ENCODE data around the gene TBCB. TPM values are rescaled to one million over a fixed set of nuclear protein-coding genes. Genes with fewer than 3 reads are reported as not detected.

TBCB gene
- total and polyA plus RNA-seq, 2 donors (not counting 3 experiments of a cell fraction or from before 2014, with no cell fraction given): 178 to 363 TPM

DNA sequence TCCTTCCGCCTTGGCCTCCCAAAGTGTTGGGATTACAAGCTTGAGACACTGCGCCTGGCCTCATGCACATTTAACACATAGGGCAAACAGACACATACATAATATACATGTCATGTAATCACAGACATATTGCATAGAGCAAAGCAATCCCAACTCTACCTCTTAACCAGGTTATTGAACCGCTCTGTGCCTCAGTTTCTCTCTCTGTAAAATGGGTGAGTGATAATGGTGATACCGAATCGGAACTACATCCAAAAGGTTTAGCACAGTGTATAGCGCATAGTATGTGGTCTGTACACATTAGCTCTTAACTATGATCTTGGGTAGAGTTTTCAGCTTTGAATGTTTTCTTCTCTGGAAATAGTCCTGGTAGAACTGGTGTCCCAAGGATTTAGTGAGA lies 29.4 kb downstream of the TBCB start:
- dilution Hi-C loops (cut with MboI; ENCODE audit: extremely low pct_ligation_motif_present, low sequenced_read_pairs) (no loop called here), intact Hi-C loops (cut with micrococcal nuclease) (no loop called here)
- Histone ChIP-seq H3K9me3 (replicated peaks; ENCODE audit: control insufficient read depth, insufficient read depth, low read length) (no peaks in the 10 kb centered on the region), H3K9ac (replicated peaks; ENCODE audit: extremely low read depth, insufficient read depth, low read length) (no peak overlapping the region), H3K36me3 (ENCODE audit: control insufficient read depth in 2 of 2, extremely low read depth in 1 of 2, insufficient read depth in 2 of 2, low read length in 2 of 2) (peaks cover 18 to 45% of the 10 kb centered on the region in 2 experiments), H3K9me1 (replicated peaks; ENCODE audit: control insufficient read depth, extremely low read depth, insufficient read depth, low read length) (no peaks in the 10 kb centered on the region), H3K27ac (ENCODE audit: insufficient read depth, low read depth, low read length) (no peak overlapping the region), H2AFZ (ENCODE audit: low read depth, low read length) (no peak overlapping the region), H4K20me1 (replicated peaks; ENCODE audit: control insufficient read depth, extremely low read depth, insufficient read depth, low read length) (no peaks in the 10 kb centered on the region), H3K27me3 (ENCODE audit: control insufficient read depth in 2 of 2, insufficient read depth in 2 of 2, low read length in 2 of 2) (no peaks in the 10 kb centered on the region), H3K4me3 (replicated peaks in 1 of 3; ENCODE audit: insufficient read depth in 1 of 3, low read depth in 1 of 3, low read length in 3 of 3) (no peak overlapping the region), H3K4me1 (ENCODE audit: control insufficient read depth, extremely low read depth, insufficient read depth, low read length) (peaks cover 7% of the 10 kb centered on the region), H3K4me2 (ENCODE audit: insufficient read depth, low read length) (no peak overlapping the region), H3K79me2 (ENCODE audit: control insufficient read depth, insufficient read depth, low read length) (peaks cover 21% of the 10 kb centered on the region)
- no peak for TF ChIP-seq JUN (IDR thresholded peaks at IDR 0.05; ENCODE audit: borderline replicate concordance, insufficient read depth, insufficient read length, low read depth)
- TF ChIP-seq, protein P1, sequence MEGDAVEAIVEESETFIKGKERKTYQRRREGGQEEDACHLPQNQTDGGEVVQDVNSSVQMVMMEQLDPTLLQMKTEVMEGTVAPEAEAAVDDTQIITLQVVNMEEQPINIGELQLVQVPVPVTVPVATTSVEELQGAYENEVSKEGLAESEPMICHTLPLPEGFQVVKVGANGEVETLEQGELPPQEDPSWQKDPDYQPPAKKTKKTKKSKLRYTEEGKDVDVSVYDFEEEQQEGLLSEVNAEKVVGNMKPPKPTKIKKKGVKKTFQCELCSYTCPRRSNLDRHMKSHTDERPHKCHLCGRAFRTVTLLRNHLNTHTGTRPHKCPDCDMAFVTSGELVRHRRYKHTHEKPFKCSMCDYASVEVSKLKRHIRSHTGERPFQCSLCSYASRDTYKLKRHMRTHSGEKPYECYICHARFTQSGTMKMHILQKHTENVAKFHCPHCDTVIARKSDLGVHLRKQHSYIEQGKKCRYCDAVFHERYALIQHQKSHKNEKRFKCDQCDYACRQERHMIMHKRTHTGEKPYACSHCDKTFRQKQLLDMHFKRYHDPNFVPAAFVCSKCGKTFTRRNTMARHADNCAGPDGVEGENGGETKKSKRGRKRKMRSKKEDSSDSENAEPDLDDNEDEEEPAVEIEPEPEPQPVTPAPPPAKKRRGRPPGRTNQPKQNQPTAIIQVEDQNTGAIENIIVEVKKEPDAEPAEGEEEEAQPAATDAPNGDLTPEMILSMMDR (IDR thresholded peaks at IDR 0.05; ENCODE audit: extremely low read depth in 1 of 2, insufficient read depth in 1 of 2, low read depth in 1 of 2, low read length in 2 of 2): no peak
- TF ChIP-seq POLR2A (IDR thresholded peaks at IDR 0.05; ENCODE audit: low read depth, low read length): no peak
- TF ChIP-seq, protein P2, sequence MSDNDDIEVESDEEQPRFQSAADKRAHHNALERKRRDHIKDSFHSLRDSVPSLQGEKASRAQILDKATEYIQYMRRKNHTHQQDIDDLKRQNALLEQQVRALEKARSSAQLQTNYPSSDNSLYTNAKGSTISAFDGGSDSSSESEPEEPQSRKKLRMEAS (IDR thresholded peaks at IDR 0.05; ENCODE audit: insufficient read depth, insufficient read length): no peak
- TF ChIP-seq FOS (IDR thresholded peaks at IDR 0.05; ENCODE audit: borderline replicate concordance, insufficient read depth, low read length): no peak
- TF ChIP-seq POLR2AphosphoS5 (IDR thresholded peaks at IDR 0.05; ENCODE audit: insufficient read depth, low read depth, low read length): no peak
- no peak for TF ChIP-seq EZH2 (IDR thresholded peaks at IDR 0.05; ENCODE audit: borderline replicate concordance, low read depth, low read length, severe bottlenecking)
- no peak for TF ChIP-seq GATA2 (IDR thresholded peaks at IDR 0.05; ENCODE audit: insufficient read depth, insufficient read length, low read depth, low read length)
- TF ChIP-seq MYC (IDR thresholded peaks at IDR 0.05; ENCODE audit: low read depth, low read length): no peak
- FAIRE-seq: no peak
- no peak for DNase-seq (ENCODE audit: low read depth, low spot score)
- ChIA-PET POLR2A (interaction anchor here (0.6 kb wide), 1 partner anchor 73 kb away, joined by 3 read pairs; no protein-coding TSS in a partner anchor), CTCF (interaction anchor here (0.9 to 1.8 kb wide), 2 partner anchors 17 to 84 kb away, joined by 3 to 6 read pairs; no protein-coding TSS in a partner anchor)
- BruUV-seq (replicated peaks): no TSS peak

Data from endothelial cell of umbilical vein (primary cell).